ENCODE measurements around the gene GALNT18.

DNA sequence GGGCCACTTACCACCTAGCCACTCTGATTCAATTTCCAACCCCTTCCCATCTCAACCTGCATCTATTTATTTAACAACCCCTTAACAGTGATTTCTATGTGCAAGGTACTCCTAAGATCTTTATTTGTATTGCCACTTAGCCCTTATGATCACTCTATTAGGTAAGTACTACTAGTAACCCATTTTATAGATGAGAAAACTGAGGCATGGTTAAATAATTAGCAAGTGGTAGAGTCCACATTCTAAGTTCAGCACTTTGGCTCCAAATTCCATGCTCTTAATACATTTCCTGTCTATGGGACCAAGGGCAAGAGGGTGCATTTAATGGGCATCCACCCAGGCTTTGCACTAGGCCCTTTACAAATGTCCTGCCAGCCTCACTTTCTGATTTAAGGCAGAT, 230.6 kb downstream of the GALNT18 start:
- TF ChIP-seq CTCF (IDR thresholded peaks at IDR 0.05) (no peak), POLR2AphosphoS5 (IDR thresholded peaks at IDR 0.05) (no peak)

All from prostate gland (tissue), 2 donors.